ENCODE measurements around the gene ZGPAT.
A peak's percentile ranks its signal among the peaks of the same experiment; 100 is the strongest.

The ZGPAT gene

GRCh38 chr20:63731410-63731809 lies 23.6 kb downstream of the ZGPAT start:
- Histone ChIP-seq H4K20me1 (ENCODE audit: insufficient read depth) (no peaks in the 10 kb centered on the region), H3K27ac (peak overlapping the region; percentile 98), H3K27me3 (ENCODE audit: insufficient read depth, low read depth) (no peaks in the 10 kb centered on the region), H3K4me2 (peak overlapping the region; percentile 70), H3K79me2 (ENCODE audit: insufficient read depth, low read depth) (peaks cover 23% of the 10 kb centered on the region), H3K4me3 (IDR thresholded peaks at IDR 0.05; ENCODE audit: insufficient read depth, low read depth, low read length) (no peak overlapping the region), H2AFZ (ENCODE audit: low read depth) (no peak overlapping the region), H3K9ac (no peak overlapping the region), H3K36me3 (ENCODE audit: insufficient read depth) (no peaks in the 10 kb centered on the region), H3K4me1 (ENCODE audit: low read depth, poor library complexity, severe bottlenecking) (peaks cover 82% of the 10 kb centered on the region)
- TF ChIP-seq CTCF (conservative IDR thresholded peaks at IDR 0.05; ENCODE audit: low read depth, low read length): no peak

- Histone ChIP-seq H3K79me2 (ENCODE audit: insufficient read depth, low read depth) (peaks cover 24% of the 10 kb centered on the region), H3K4me2 (peak overlapping the region; percentile 7; the same call in 1 of the 2 replicates), H3K4me3 (IDR thresholded peaks at IDR 0.05; ENCODE audit: insufficient read depth, low read depth, low read length) (no peak overlapping the region), H3K27me3 (ENCODE audit: insufficient read depth, low read depth) (no peaks in the 10 kb centered on the region), H3K27ac (no peak overlapping the region), H4K20me1 (ENCODE audit: insufficient read depth) (no peaks in the 10 kb centered on the region), H3K4me1 (ENCODE audit: low read depth, poor library complexity, severe bottlenecking) (peaks cover 72% of the 10 kb centered on the region), H3K36me3 (ENCODE audit: insufficient read depth) (no peaks in the 10 kb centered on the region), H3K9ac (no peak overlapping the region), H2AFZ (ENCODE audit: low read depth) (no peak overlapping the region)
- TF ChIP-seq CTCF (conservative IDR thresholded peaks at IDR 0.05; ENCODE audit: low read depth, low read length): no peak
These were observed 24.6 kb downstream of the ZGPAT start for GRCh38 chr20:63732118-63733095.

- H4K20me1 ChIP-seq (ENCODE audit: insufficient read depth): no peaks in the 10 kb centered on the region
- peaks cover 67% of the 10 kb centered on the region for H3K4me1 ChIP-seq (ENCODE audit: low read depth, poor library complexity, severe bottlenecking)
- H3K4me3 ChIP-seq (IDR thresholded peaks at IDR 0.05; ENCODE audit: insufficient read depth, low read depth, low read length): no peak overlapping the region
- H3K27me3 ChIP-seq (ENCODE audit: insufficient read depth, low read depth): no peaks in the 10 kb centered on the region
- H3K9ac ChIP-seq: no peak overlapping the region
- TF ChIP-seq CTCF (conservative IDR thresholded peaks at IDR 0.05; ENCODE audit: low read depth, low read length): no peak
- peaks cover 24% of the 10 kb centered on the region for H3K79me2 ChIP-seq (ENCODE audit: insufficient read depth, low read depth)
- no peak overlapping the region for H3K27ac ChIP-seq
- no peaks in the 10 kb centered on the region for H3K36me3 ChIP-seq (ENCODE audit: insufficient read depth)
- no peak overlapping the region for H3K4me2 ChIP-seq
- no peak overlapping the region for H2AFZ ChIP-seq (ENCODE audit: low read depth)
These were observed 25.3 kb downstream of the ZGPAT start for GRCh38 chr20:63733117-63733516.

- peaks cover 24% of the 10 kb centered on the region for H3K79me2 ChIP-seq (ENCODE audit: insufficient read depth, low read depth)
- no peak overlapping the region for H3K9ac ChIP-seq
- H3K4me2 ChIP-seq: no peak overlapping the region
These were observed 25.8 kb downstream of the ZGPAT start for GRCh38 chr20:63733579-63734081.

More at GRCh38 chr20:63733579-63734081, 25.8 kb downstream of the ZGPAT start:
- H3K27me3 ChIP-seq (ENCODE audit: insufficient read depth, low read depth): no peaks in the 10 kb centered on the region
- no peak overlapping the region for H2AFZ ChIP-seq (ENCODE audit: low read depth)
- no peak for TF ChIP-seq CTCF (conservative IDR thresholded peaks at IDR 0.05; ENCODE audit: low read depth, low read length)
- H3K4me3 ChIP-seq (IDR thresholded peaks at IDR 0.05; ENCODE audit: insufficient read depth, low read depth, low read length): no peak overlapping the region
- H4K20me1 ChIP-seq (ENCODE audit: insufficient read depth): no peaks in the 10 kb centered on the region
- H3K36me3 ChIP-seq (ENCODE audit: insufficient read depth): no peaks in the 10 kb centered on the region
- H3K27ac ChIP-seq: no peak overlapping the region
- H3K4me1 ChIP-seq (ENCODE audit: low read depth, poor library complexity, severe bottlenecking): peaks cover 67% of the 10 kb centered on the region

All from KMS-11 (cell line).